RCC 7860 (cell line): ENCODE measurements around the gene ZNRF3.
"Not testable (repeated sequence)": the region's sequence is repeated elsewhere in the genome, so short reads cannot be mapped to it uniquely, and the experiment has no call there.

Source experiments
- DNase-seq: peaks from one replicate; pipeline ENCODE4 v3.0.0-alpha.2; 2015; ENCODE audit warnings: low spot score
- FAIRE-seq: peaks from 2 replicates; lab custom pipeline; 2012; peaks lifted over from hg19 to GRCh38; lab: Jason Lieb, UNC

The ZNRF3 gene

GRCh38 chr22:28927630-28928029, 44.3 kb downstream of the ZNRF3 start:
- FAIRE-seq (no peak), DNase-seq (no peak)

- FAIRE-seq (no peak), DNase-seq (no peak)
Measured at GRCh38 chr22:28929197-28929596, 45.8 kb downstream of the ZNRF3 start.

GRCh38 chr22:28930357-28931007, 47.1 kb downstream of the ZNRF3 start:
- DNase-seq (peak; percentile 76), FAIRE-seq (peak; percentile 93)

- DNase-seq = peak; percentile 13
- FAIRE-seq = peak; percentile 24
Measured at GRCh38 chr22:28931844-28932567, 48.6 kb downstream of the ZNRF3 start.

- FAIRE-seq (peak; percentile 78), DNase-seq (peak; percentile 34)
Measured at GRCh38 chr22:28933321-28933720, 49.9 kb downstream of the ZNRF3 start.

GRCh38 chr22:28934026-28934425, 50.7 kb downstream of the ZNRF3 start:
- FAIRE-seq = no peak
- DNase-seq = no peak

GRCh38 chr22:28935140-28935539, 51.8 kb downstream of the ZNRF3 start:
- FAIRE-seq (no peak), DNase-seq (no peak)

GRCh38 chr22:28935713-28936112, 52.3 kb downstream of the ZNRF3 start:
- no peak for FAIRE-seq
- DNase-seq = no peak

- FAIRE-seq = no peak
Measured at GRCh38 chr22:28936200-28936599, 52.8 kb downstream of the ZNRF3 start.

GRCh38 chr22:28937206-28938025, 54.0 kb downstream of the ZNRF3 start:
- FAIRE-seq = no peak
- DNase-seq = no peak

More at GRCh38 chr22:28936200-28936599, 52.8 kb downstream of the ZNRF3 start:
- no peak for DNase-seq

- DNase-seq = no peak
- no peak for FAIRE-seq
Measured at GRCh38 chr22:28938286-28938833, 55.0 kb downstream of the ZNRF3 start.

GRCh38 chr22:28939394-28939793, 56.0 kb downstream of the ZNRF3 start:
- no peak for FAIRE-seq
- DNase-seq = no peak

GRCh38 chr22:28939932-28940331, 56.6 kb downstream of the ZNRF3 start:
- no peak for DNase-seq
- FAIRE-seq = no peak

- DNase-seq (no peak), FAIRE-seq (no peak)
Measured at GRCh38 chr22:28940441-28940840, 57.1 kb downstream of the ZNRF3 start.

GRCh38 chr22:28942333-28942732, 59.0 kb downstream of the ZNRF3 start:
- no peak for FAIRE-seq
- DNase-seq = no peak

- FAIRE-seq (no peak), DNase-seq (no peak)
Measured at GRCh38 chr22:28942801-28943500, 59.6 kb downstream of the ZNRF3 start.

- DNase-seq = no peak
- FAIRE-seq = no peak
Measured at GRCh38 chr22:28943501-28943879, 60.1 kb downstream of the ZNRF3 start.

GRCh38 chr22:28947125-28947524, 63.8 kb downstream of the ZNRF3 start:
- DNase-seq = no peak
- FAIRE-seq = no peak

GRCh38 chr22:28948424-28948823, 65.1 kb downstream of the ZNRF3 start:
- DNase-seq (no peak), FAIRE-seq (peak; percentile 50)

- not testable (repeated sequence) for FAIRE-seq, DNase-seq
Measured at GRCh38 chr22:28948860-28949551, 65.6 kb downstream of the ZNRF3 start.
